Gastroesophageal sphincter (tissue), 3 donors: Measurements from ENCODE around the gene DCP2.

ENCODE experiments used
- CTCF ChIP-seq, 4 experiments: fragments of 200-600 bp in 2 of 4; fragments of 450-650 bp in 2 of 4; sonication (generic) in 1 of 4; IDR thresholded peaks; one replicate each; pipeline ENCODE4 v1.5.1; 2017 to 2019; ENCODE audit warnings: antibody characterized with exemption in 4 of 4, mild to moderate bottlenecking in 2 of 4, moderate library complexity in 2 of 4
- EP300 ChIP-seq: sonication (generic); formaldehyde crosslinking; IDR thresholded peaks from one replicate; pipeline ENCODE4 v1.6.1; 2017; ENCODE audit warnings: antibody characterized with exemption, mild to moderate bottlenecking
- POLR2A ChIP-seq, 2 donors: fragments of 450-650 bp; IDR thresholded peaks; one replicate each; pipeline ENCODE4 v1.6.1; 2017; ENCODE audit warnings: antibody characterized with exemption in 2 of 2, mild to moderate bottlenecking in 2 of 2, moderate library complexity in 1 of 2

- TF ChIP-seq POLR2A (IDR thresholded peaks at IDR 0.05) (no peak), CTCF (IDR thresholded peaks at IDR 0.05) (no peak), EP300 (no peak)
Measured at GRCh38 chr5:112940670-112941069, 35.9 kb upstream of the DCP2 start.
